Skeletal muscle satellite cell (primary cell): ENCODE measurements around the gene SLC13A4.
"Not testable (repeated sequence)": the region's sequence is repeated elsewhere in the genome, so short reads cannot be mapped to it uniquely, and the experiment has no call there.

Experiments
- H3K27me3 ChIP-seq: 2 replicates; pipeline ENCODE4 v1.7.0; 2013; ENCODE audit warnings: low read length; ENCODE audit not compliant: control insufficient read depth, insufficient read depth
- H3K36me3 ChIP-seq: 2 replicates; pipeline ENCODE4 v1.7.0; 2013; ENCODE audit warnings: mild to moderate bottlenecking, control low read depth, low read length; ENCODE audit not compliant: insufficient read depth
- H3K4me1 ChIP-seq: 2 replicates; pipeline ENCODE4 v1.7.0; 2013; ENCODE audit warnings: low read length; ENCODE audit not compliant: control insufficient read depth, insufficient read depth
- H3K4me2 ChIP-seq: 2 replicates; pipeline ENCODE4 v1.7.0; 2013; ENCODE audit warnings: mild to moderate bottlenecking, low read length
- H3K4me3 ChIP-seq: 2 replicates; pipeline ENCODE4 v1.7.0; 2013; ENCODE audit warnings: low read length
- H3K9ac ChIP-seq: 2 replicates; pipeline ENCODE4 v1.7.0; 2013; ENCODE audit warnings: mild to moderate bottlenecking, low read depth, low read length, moderate library complexity
- H3K9me3 ChIP-seq: replicated peaks from 2 replicates; pipeline ENCODE4 v1.7.0; 2013; ENCODE audit warnings: mild to moderate bottlenecking, control low read depth, low read length

Gene SLC13A4

DNA sequence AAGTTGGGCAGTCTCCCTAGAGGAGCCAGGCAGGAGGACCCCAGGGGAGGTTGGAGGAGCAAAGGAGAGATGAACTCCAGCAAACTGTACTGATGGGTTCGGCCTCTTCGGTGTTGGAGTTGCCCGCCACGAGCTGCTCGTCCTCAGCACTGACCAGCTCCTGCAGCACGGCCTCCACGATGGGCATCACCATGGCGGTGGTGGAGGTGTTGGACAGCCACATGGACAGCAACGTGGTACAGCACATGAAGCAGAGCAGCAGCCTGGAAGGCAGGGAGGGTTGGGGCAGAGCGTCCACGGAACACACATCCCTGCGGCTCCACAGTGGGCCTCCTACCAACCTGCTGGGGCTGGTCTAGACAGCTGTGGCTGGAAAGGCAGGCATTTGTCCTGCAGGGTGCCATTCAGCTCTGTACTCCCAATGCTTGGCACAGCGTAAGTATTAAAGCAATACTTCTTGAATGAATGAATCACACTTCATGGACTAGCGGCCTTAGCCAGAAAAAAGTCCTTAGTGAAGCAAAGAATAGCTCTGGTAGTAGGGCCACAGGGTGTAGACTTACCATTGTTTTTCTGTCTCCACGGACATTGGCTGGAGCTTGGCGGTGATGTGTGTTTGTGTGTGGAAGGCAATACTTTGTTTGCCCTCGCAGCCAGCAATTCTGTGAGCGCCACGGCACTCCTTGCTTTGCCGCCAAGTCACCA is 21.8 kb downstream of the SLC13A4 start:
- Histone ChIP-seq H3K36me3 (no peaks in the 10 kb centered on the region), H3K4me3 (no peak overlapping the region), H3K9ac (no peak overlapping the region), H3K4me1 (no peaks in the 10 kb centered on the region), H3K4me2 (no peak overlapping the region), H3K9me3 (no peaks in the 10 kb centered on the region), H3K27me3 (no peaks in the 10 kb centered on the region)

DNA sequence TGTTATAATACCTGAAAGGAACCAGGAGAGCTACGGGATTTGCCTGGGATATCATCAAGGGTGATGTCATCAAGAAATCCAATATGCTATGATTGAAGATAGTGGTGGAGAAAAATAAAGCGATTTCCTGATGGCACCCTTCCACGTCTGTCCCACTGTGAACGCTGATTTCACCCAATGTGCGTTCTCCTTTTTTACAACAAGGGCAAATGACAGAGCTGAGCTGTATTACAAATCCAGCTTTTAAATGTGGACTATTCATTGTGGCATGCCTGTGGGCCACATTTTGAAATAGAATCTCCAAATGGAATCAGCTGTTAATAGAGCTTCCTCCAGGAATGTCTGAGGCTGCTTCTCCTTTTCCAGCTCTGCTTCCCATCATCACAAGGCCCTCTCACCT is 23.3 kb downstream of the SLC13A4 start:
- H3K4me3 ChIP-seq = no peak overlapping the region
- H3K4me2 ChIP-seq = no peak overlapping the region
- no peaks in the 10 kb centered on the region for H3K9me3 ChIP-seq
- H3K9ac ChIP-seq = no peak overlapping the region
- H3K36me3 ChIP-seq = no peaks in the 10 kb centered on the region
- H3K4me1 ChIP-seq = no peaks in the 10 kb centered on the region
- no peaks in the 10 kb centered on the region for H3K27me3 ChIP-seq

DNA sequence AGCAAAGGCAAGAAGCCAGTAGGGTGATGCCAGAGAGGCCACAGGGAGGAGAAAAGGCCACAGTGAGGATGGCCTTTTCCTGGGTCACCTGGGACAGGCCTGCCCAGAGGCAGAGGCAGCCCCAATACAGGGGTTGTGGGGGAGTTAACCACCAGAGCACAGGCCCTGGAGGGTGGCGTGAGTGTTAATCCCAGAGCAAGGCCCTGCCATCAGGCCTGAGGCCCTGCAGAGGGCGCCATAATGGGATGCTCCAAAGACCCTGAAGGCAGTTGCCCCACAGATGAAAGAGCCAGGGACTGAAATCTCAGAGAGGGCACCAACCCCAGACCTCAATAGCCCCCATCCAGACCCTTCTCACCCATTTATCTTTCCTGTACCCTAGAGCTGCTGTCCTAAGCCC is 23.9 kb downstream of the SLC13A4 start:
- Histone ChIP-seq H3K4me2 (no peak overlapping the region), H3K36me3 (no peaks in the 10 kb centered on the region), H3K27me3 (no peaks in the 10 kb centered on the region), H3K4me1 (no peaks in the 10 kb centered on the region), H3K4me3 (no peak overlapping the region), H3K9me3 (no peaks in the 10 kb centered on the region), H3K9ac (no peak overlapping the region)

DNA sequence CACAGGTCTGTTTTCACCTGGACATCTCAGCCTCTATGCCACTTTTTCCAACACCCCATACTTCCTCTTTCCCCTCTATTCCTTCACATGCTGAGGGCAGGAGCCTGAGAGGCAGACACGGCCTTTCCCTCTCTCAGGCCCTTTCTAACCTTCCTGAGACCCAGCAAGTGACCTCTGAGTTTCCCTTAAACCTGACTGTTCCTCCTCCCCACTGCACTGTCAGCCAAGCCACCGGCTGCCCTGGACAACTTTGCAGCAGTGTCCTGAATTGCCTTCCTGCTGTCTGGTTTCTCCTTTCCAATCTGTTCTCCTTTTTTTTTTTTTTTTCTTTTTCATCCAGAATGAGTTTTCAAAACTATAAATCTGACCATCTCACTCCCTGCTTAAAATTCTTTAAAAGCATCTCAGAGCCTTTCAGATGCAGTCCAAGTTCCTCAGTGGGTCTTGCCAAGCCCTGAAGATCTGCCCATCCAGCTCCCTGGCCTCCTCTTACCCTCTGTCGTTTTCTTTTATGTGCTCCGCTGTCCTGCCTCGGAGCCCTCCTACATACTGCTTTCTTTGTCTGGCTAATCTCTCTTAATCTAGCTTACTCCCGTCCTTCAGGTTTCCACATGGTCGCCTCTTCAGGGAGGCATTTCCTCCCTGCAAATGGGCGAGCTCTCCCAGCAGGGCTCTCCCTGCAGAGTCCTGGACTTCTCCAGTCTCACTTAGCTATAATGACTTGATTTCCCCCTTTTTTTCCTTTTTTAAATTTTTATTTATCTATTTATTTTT is 30.5 kb downstream of the SLC13A4 start:
- H3K27me3 ChIP-seq = no peaks in the 10 kb centered on the region
- no peak overlapping the region for H3K4me3 ChIP-seq
- no peak overlapping the region for H3K4me2 ChIP-seq
- H3K36me3 ChIP-seq = no peaks in the 10 kb centered on the region
- H3K9ac ChIP-seq = no peak overlapping the region
- H3K4me1 ChIP-seq = peaks cover under 1% of the 10 kb centered on the region
- H3K9me3 ChIP-seq = no peaks in the 10 kb centered on the region

DNA sequence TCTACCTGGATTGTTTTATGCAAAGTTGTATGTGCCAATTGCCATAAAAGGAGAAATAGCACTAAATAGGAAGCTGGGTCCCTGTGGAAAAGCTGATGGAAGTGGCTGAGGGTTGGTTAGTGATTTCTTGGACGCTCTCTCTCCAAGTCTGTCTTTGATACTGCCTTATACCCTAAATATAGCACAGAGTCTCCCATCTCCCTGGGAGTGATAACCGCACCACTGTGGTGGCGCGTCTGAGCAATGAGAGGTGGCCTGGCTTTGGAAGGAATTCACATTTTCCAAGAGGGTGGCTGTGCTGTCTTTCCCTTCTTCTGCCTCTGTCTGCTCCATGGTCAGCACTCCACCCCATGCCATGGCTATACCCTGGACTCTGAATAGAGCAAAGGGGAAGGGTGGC is 34.4 kb downstream of the SLC13A4 start:
- no peak overlapping the region for H3K4me3 ChIP-seq
- no peaks in the 10 kb centered on the region for H3K27me3 ChIP-seq
- no peak overlapping the region for H3K4me2 ChIP-seq
- peaks cover 19% of the 10 kb centered on the region for H3K4me1 ChIP-seq
- no peaks in the 10 kb centered on the region for H3K9me3 ChIP-seq
- H3K36me3 ChIP-seq = peaks cover 13% of the 10 kb centered on the region
- H3K9ac ChIP-seq = no peak overlapping the region

DNA sequence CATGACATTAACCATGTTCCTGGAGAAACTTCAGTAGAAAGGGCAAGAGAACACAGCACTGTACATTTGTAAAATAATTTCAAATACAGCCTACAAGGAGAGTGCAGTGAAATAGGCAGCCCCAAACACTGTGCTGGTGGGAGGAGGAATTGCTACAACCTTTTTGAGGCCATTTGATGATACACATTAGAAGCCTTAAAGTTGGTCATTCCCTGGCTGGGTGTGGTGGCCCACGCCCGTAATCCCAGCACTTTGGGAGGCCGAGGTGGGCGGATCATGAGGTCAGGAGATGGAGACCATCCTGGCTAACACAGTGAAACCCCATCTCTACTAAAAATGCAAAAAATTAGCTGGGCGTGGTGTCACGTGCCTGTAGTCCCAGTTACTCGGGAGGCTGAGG is 35.4 kb downstream of the SLC13A4 start:
- not testable (repeated sequence) for H3K9me3 ChIP-seq, H3K27me3 ChIP-seq, H3K4me2 ChIP-seq, H3K9ac ChIP-seq, H3K4me3 ChIP-seq
- H3K36me3 ChIP-seq = peaks cover 13% of the 10 kb centered on the region
- peaks cover 19% of the 10 kb centered on the region for H3K4me1 ChIP-seq

DNA sequence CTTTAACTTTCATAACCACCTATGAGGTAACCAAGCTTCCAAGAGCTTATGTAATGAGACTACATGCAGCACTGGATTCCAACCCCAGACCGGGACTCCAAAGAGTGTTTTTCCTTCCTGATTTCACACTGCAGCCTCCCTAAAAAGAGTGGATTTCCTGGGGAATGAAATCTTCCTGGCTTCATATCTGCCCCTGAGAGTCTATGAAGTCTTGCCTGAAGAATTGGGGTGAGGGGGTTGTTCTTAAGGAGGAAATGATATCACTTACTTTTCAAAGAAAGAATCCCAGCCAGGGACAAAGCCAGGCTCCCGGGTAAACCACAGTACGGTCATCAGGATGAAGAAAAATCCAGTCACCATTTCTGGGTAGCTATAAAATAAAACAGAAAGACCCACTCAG is 35.9 kb downstream of the SLC13A4 start:
- no peak overlapping the region for H3K9ac ChIP-seq
- H3K27me3 ChIP-seq = no peaks in the 10 kb centered on the region
- H3K4me3 ChIP-seq = no peak overlapping the region
- H3K9me3 ChIP-seq = no peaks in the 10 kb centered on the region
- H3K36me3 ChIP-seq = peaks cover 13% of the 10 kb centered on the region
- H3K4me2 ChIP-seq = no peak overlapping the region
- H3K4me1 ChIP-seq = peaks cover 19% of the 10 kb centered on the region

DNA sequence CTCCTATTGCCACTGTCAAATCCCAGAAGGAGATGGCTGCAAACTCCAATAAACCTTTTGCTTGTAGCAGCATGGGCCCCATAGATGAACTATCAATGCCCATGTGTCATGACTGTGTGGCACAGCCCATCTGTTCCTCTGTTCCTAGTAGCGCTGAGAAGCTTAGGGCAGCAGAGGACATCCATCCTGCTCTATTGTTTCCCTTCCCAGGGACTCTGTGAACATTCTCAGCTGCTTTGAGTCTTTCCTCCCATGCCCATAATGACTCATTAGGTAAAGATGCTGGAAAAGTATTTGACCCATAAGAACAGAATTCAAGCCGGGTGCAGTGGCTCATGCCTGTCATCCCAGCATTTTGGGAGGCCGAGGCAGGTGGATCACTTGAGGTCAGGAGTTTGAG is 37.4 kb downstream of the SLC13A4 start:
- Histone ChIP-seq H3K9ac (peak overlapping the region; percentile 33), H3K4me1 (peaks cover 21% of the 10 kb centered on the region), H3K9me3 (no peaks in the 10 kb centered on the region), H3K4me3 (no peak overlapping the region), H3K4me2 (peak overlapping the region; percentile 22), H3K27me3 (no peaks in the 10 kb centered on the region), H3K36me3 (peaks cover 16% of the 10 kb centered on the region)

DNA sequence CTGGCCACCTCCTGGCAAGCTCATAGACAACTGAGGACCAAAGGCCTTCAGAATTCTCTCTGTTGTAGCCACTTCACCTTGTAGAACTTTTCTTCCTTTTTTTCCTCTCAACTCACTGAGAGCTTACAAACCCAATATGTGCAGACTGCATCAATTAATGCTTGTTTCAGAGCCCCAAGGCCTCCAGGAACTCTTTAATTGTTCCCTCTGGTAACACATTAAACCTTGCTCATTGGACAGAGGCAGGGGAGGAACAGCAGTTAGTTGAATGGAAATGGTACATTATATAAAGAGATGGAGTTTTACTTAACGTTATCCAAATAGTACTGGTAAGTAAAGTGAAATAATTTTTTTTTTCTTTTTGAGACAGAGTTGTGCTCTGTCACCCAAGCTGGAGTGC is 40.5 kb downstream of the SLC13A4 start:
- no peak overlapping the region for H3K4me2 ChIP-seq
- H3K9ac ChIP-seq = no peak overlapping the region
- no peak overlapping the region for H3K4me3 ChIP-seq
- peaks cover 16% of the 10 kb centered on the region for H3K36me3 ChIP-seq
- no peaks in the 10 kb centered on the region for H3K27me3 ChIP-seq
- peaks cover 43% of the 10 kb centered on the region for H3K4me1 ChIP-seq
- no peaks in the 10 kb centered on the region for H3K9me3 ChIP-seq

DNA sequence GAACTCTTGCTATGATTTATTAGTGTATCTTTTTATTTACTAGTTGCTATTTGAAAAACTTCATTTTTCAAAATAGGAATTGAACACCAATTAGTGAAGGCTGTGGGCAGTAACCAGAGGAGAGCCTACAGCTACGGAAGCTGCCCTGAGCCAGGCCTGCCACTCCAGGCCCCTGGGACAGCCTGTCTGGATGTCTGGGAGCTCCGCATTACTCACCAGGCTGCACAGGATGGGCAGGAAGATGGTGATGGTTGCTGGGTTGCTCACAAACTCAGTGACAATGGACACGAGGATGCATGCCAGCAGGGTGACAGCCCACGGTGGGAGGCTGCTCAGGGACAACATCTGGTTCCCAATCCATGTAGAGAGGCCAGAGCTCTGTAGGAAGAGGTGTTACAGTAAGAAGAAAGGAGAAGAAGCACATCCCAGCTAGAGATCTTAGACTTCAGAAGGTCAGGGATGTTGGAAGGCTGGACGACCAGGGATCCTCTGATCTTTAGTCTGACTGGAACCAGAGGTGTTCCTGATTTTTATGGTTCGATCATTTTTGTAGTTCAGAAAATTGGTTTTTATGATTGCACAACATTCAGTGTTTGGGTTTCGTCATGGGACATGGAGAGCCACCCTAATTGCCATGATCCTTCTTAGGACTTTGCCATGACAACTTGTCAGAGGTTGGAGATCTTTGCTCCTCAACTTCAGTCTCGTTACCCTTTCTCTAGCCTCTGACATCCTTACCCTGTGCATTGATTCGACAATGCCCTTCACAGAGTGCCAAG is 42.5 kb downstream of the SLC13A4 start:
- H3K27me3 ChIP-seq = no peaks in the 10 kb centered on the region
- H3K4me1 ChIP-seq = peaks cover 29% of the 10 kb centered on the region
- H3K4me2 ChIP-seq = no peak overlapping the region
- H3K36me3 ChIP-seq = peaks cover 16% of the 10 kb centered on the region
- no peaks in the 10 kb centered on the region for H3K9me3 ChIP-seq
- no peak overlapping the region for H3K4me3 ChIP-seq
- no peak overlapping the region for H3K9ac ChIP-seq

DNA sequence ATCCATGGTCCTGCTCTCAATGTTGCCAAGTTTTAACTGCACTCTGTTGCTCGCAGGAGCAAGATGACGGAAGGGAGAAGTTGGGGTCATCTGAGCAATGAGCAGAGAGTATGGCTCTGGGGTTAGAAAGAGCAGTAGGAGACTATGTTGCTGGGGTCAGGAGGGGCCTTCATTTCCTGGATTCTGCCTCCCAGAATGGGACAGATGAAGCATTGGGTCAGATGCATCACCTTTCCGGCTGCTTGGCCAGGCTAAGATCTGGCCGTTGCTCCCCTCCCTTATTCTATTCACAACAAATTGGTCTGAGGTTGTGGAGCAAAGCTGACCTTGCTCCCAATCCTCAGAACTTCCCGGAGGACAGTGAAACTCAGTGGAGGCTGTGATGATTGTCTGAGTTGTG is 43.3 kb downstream of the SLC13A4 start:
- no peak overlapping the region for H3K4me2 ChIP-seq
- no peak overlapping the region for H3K9ac ChIP-seq
- peaks cover 16% of the 10 kb centered on the region for H3K36me3 ChIP-seq
- no peak overlapping the region for H3K4me3 ChIP-seq
- H3K9me3 ChIP-seq = no peaks in the 10 kb centered on the region
- no peaks in the 10 kb centered on the region for H3K27me3 ChIP-seq
- peaks cover 25% of the 10 kb centered on the region for H3K4me1 ChIP-seq
